NCI-H146 (cell line): ENCODE data around the gene B3GNT3.
A peak's percentile ranks its signal among the peaks of the same experiment; 100 is the strongest.

Experiments
- DNase-seq: peaks from one replicate; lab custom pipeline; 2025; lab: John Stamatoyannopoulos, UW

The B3GNT3 gene

GRCh38 chr19:17834350-17835181 is 39.6 kb downstream of the B3GNT3 start:
- DNase-seq, result peak; percentile 28

- DNase-seq, result peak; percentile 42
Measured at GRCh38 chr19:17835182-17836006, 40.5 kb downstream of the B3GNT3 start.

DNA sequence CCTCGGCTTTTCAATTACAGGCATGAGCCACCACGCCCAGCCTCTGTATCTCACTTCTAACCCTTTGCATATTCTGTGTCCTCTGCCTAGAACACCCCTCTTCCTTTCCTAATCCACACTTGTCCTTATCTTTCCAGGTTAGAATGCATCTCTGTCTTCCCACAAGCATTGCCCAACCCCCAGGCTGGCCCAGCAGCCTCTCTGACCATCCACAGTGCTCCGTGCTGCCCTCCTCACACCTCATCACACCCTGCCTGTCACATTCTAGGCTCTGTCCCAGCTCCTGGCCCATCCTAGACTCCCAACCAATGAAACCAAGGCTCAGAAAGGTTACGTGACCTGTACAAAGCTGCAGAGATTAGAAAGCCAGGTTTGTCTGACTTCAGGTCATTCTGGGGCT is 41.6 kb downstream of the B3GNT3 start:
- no peak for DNase-seq

DNA sequence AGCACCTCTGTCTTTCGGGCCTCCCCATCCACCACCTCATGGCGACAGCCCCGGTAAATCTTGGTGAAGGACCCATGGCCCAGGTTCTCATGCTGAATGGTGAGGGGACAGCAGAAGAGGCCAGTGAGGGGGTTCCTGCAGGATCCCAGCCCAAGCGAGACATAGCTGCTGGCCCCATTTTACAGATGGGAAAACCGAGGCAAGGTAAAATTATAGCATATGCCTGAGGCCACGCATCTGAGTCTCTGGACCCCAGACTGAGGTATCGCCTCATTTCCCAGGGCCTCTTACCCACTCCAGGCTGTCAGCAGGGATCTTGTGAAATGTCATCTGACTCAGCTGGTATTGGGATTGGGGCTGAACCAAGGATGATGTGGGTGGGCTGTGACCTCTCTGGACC is 43.0 kb downstream of the B3GNT3 start:
- no peak for DNase-seq

- no peak for DNase-seq
Measured at GRCh38 chr19:17840019-17840418, 45.1 kb downstream of the B3GNT3 start.

DNA sequence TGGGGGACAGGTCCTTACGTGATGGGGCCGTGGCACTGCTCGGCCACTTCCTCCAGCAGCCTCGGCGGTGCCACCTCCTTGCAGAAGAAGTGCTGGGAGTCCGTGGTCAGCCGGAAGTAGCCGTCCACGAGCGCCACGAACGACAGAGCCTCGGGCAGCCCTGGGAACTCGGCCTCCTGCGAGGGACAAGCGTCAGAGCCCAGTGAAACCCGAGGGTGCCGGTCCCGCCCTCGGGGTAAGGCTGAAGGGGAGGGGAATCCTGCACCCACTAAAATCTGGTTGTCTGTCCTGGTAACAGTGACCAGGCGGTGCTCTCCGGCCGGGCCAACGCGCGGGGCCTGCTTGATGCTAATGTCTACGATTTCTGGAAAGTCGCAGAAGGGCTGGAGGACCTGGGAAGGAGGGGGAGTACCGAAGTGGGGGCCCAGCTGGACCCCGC is 46.5 kb downstream of the B3GNT3 start:
- DNase-seq, result no peak

- peak; percentile 94 for DNase-seq
Measured at GRCh38 chr19:17841810-17842662, 47.1 kb downstream of the B3GNT3 start.

DNA sequence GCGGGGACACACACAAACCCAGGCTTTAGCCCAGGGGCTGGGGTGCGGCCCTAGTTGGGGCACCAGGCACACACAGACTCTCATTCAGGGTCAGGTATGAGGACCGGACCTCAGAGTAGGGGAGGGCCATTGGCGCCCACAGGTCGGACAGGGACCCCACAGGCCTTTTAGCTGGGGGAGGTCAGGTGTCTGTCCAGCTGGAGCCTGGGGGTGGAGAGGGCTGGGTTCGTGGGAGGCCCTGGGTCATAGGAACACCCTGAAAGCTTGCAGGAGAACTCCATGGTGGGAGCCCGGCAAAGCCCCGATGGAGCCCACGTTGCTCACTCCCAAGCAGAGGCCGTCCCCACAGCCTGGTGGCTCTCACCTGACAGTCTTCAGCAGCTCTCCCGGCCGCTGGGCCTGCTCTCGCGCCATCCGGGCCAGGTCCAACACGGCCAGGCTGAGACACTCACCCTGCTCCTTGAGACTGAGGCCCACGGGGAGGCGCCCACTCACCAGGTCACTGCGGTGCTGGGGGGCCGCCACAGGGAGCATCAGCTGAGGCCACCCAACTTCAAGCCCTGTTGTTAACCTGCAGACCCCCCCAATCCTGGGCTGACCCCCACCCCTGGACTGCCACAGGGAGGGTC is 47.8 kb downstream of the B3GNT3 start:
- DNase-seq, result no peak

GRCh38 chr19:17843292-17843827 is 48.4 kb downstream of the B3GNT3 start:
- no peak for DNase-seq

DNA sequence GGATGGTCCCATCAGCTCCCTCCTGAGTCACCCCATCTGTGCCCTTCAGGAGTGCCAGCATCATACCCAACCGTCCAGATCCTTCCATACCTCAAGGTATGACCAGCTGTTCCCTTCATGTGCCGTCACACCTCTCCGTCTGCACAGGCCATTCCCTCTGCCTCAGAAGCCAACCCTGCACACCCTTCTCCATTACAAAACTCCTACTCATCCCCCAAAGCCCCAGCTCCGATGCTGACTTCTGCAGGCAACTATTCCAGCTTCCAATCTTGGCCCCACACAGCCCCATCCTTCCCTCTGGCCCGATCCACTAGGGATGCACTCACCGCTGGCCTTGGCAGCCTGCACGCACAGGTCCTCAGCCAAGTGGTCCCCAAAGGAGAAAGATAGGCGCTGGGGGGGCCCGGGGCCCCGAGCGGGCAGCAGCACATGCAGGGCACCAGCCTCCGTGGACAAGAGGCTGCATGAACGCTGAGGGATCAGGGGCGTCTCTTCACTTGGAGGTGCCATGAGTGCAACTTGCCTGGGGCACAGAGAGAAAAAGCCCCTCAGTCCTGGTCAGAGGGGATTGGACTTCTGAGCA is 49.1 kb downstream of the B3GNT3 start:
- DNase-seq, result no peak

DNA sequence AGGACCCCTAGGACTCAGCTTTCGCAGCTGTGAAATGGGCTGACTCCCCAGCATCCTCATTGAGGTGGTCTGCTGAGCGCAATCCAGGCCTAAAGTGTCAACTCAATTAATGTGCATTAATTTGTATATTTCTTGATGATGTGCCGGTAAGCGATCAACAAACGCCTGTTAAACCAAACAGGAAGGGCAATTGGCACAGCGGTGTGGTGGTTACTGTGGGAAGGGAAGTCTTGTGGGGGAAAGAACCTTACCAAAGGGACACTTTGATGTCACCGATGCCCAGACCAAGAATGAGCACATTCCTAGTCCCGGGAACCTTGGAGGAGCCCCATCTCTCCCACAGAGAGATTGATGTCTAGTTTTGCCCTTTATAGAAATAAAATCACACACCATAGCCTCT is 51.2 kb downstream of the B3GNT3 start:
- DNase-seq, result no peak

GRCh38 chr19:17847538-17848366 is 52.8 kb downstream of the B3GNT3 start, which contains the start of gene JAK3:
TSS of gene JAK3 (minus strand) at chr19:17847982. CDS start at chr19:17844417, 3,565 bp downstream.
- peak; percentile 78 for DNase-seq

- no peak for DNase-seq
Measured at GRCh38 chr19:17848595-17849292, 53.8 kb downstream of the B3GNT3 start.

GRCh38 chr19:17854061-17854460 is 59.1 kb downstream of the B3GNT3 start:
- DNase-seq, result no peak

- DNase-seq, result peak; percentile 69
Measured at GRCh38 chr19:17855280-17856152, 60.6 kb downstream of the B3GNT3 start.

- DNase-seq, result peak; percentile 100
Measured at GRCh38 chr19:17859533-17860330, 64.8 kb downstream of the B3GNT3 start, which contains the start of gene RPL18A. TSS of gene RPL18A (plus strand) at chr19:17859910. CDS start at chr19:17859957, 47 bp downstream.

- DNase-seq, result peak; percentile 45
Measured at GRCh38 chr19:17860331-17860992, 65.5 kb downstream of the B3GNT3 start.
